ENCODE measurements around the gene METTL2B.
"Not testable (repeated sequence)": the region's sequence is repeated elsewhere in the genome, so short reads cannot be mapped to it uniquely, and the experiment has no call there.

Gene METTL2B

GRCh38 chr7:128455543-128456254 is 20.8 kb upstream of the METTL2B start, which contains the start of gene HILPDA:
TSS of gene HILPDA (plus strand) at chr7:128455878. CDS start at chr7:128457269, 1,391 bp downstream.
- peak; percentile 94 to 95 for DNase-seq

GRCh38 chr7:128456255-128456725 is 20.3 kb upstream of the METTL2B start:
- no peak for DNase-seq

- DNase-seq: not testable (repeated sequence)
Measured at GRCh38 chr7:128457385-128457784, 19.2 kb upstream of the METTL2B start.

- peak in 1 of 2 donors; percentile 57 for DNase-seq
Measured at GRCh38 chr7:128458956-128459355, 17.6 kb upstream of the METTL2B start.

GRCh38 chr7:128459394-128459878 is 17.1 kb upstream of the METTL2B start:
- peak; percentile 79 to 84 for DNase-seq

GRCh38 chr7:128462460-128462859 is 14.1 kb upstream of the METTL2B start:
- no peak for DNase-seq

GRCh38 chr7:128463345-128463744 is 13.2 kb upstream of the METTL2B start:
- DNase-seq: not testable (repeated sequence)

- not testable (repeated sequence) for DNase-seq
Measured at GRCh38 chr7:128463933-128464332, 12.6 kb upstream of the METTL2B start.

GRCh38 chr7:128466871-128467270 is 9.7 kb upstream of the METTL2B start:
- not testable (repeated sequence) for DNase-seq

GRCh38 chr7:128477336-128477690 is 765 bp downstream of the METTL2B start:
- peak in 1 of 2 donors; percentile 10 for DNase-seq

GRCh38 chr7:128479082-128479481 is 2.5 kb downstream of the METTL2B start:
- not testable (repeated sequence) for DNase-seq

GRCh38 chr7:128488134-128488533 is 11.6 kb downstream of the METTL2B start:
- DNase-seq: not testable (repeated sequence)

GRCh38 chr7:128497405-128497804 is 20.9 kb downstream of the METTL2B start:
- DNase-seq: no peak

- DNase-seq: not testable (repeated sequence)
Measured at GRCh38 chr7:128505416-128505815, 28.9 kb downstream of the METTL2B start.

- DNase-seq: peak; percentile 18 to 48
Measured at GRCh38 chr7:128506819-128507218, 30.3 kb downstream of the METTL2B start.

GRCh38 chr7:128507321-128507993 is 30.9 kb downstream of the METTL2B start:
- DNase-seq: not testable (repeated sequence)

GRCh38 chr7:128511692-128512091 is 35.1 kb downstream of the METTL2B start:
- not testable (repeated sequence) for DNase-seq

GRCh38 chr7:128515232-128515631 is 38.7 kb downstream of the METTL2B start:
- DNase-seq: not testable (repeated sequence)

- not testable (repeated sequence) for DNase-seq
Measured at GRCh38 chr7:128517023-128517422, 40.5 kb downstream of the METTL2B start.

GRCh38 chr7:128523226-128523931 is 46.8 kb downstream of the METTL2B start:
- DNase-seq: peak; percentile 80 to 82

- DNase-seq: not testable (repeated sequence)
Measured at GRCh38 chr7:128523932-128524524, 47.5 kb downstream of the METTL2B start.

GRCh38 chr7:128525584-128525983 is 49.0 kb downstream of the METTL2B start:
- DNase-seq: not testable (repeated sequence)

GRCh38 chr7:128526062-128526466 is 49.5 kb downstream of the METTL2B start:
- not testable (repeated sequence) for DNase-seq

Measured in CD4-positive, alpha-beta T cell treated with Interleukin-4 for 1 hour (primary cell).